Measurements from ENCODE around the gene PRF1. TPM values are rescaled to one million over a fixed set of nuclear protein-coding genes. Genes with fewer than 3 reads are reported as not detected.

Gene PRF1
- total RNA-seq, 1 donor from 2014 or later = not detected

- Mint-ChIP-seq H3K9me3 (ENCODE audit: low read depth) (no peaks in the 10 kb centered on the region), H3K36me3 (ENCODE audit: low read depth) (no peaks in the 10 kb centered on the region), H3K27me3 (ENCODE audit: low read depth) (peaks cover 10% of the 10 kb centered on the region), H3K27ac (ENCODE audit: unreplicated experiment) (no peak overlapping the region), H3K4me1 (ENCODE audit: low read depth) (peaks cover 20% of the 10 kb centered on the region), H3K4me3 (ENCODE audit: unreplicated experiment) (no peak overlapping the region)
- TF ChIP-seq CTCF (IDR thresholded peaks at IDR 0.05) = no peak
- DNase-seq (ENCODE audit: low spot score) = no peak
Observed at GRCh38 chr10:70587045-70587658, 15.4 kb downstream of the PRF1 start.

- no peak for DNase-seq (ENCODE audit: low spot score)
- H3K9me3 Mint-ChIP-seq (ENCODE audit: low read depth) = no peaks in the 10 kb centered on the region
- TF ChIP-seq CTCF (IDR thresholded peaks at IDR 0.05) = no peak
- peaks cover 10% of the 10 kb centered on the region for H3K27me3 Mint-ChIP-seq (ENCODE audit: low read depth)
- H3K36me3 Mint-ChIP-seq (ENCODE audit: low read depth) = no peaks in the 10 kb centered on the region
- H3K4me3 Mint-ChIP-seq (ENCODE audit: unreplicated experiment) = no peak overlapping the region
- peaks cover 20% of the 10 kb centered on the region for H3K4me1 Mint-ChIP-seq (ENCODE audit: low read depth)
- H3K27ac Mint-ChIP-seq (ENCODE audit: unreplicated experiment) = no peak overlapping the region
Observed at GRCh38 chr10:70586348-70586930, 16.1 kb downstream of the PRF1 start.

- no peaks in the 10 kb centered on the region for H3K9me3 Mint-ChIP-seq (ENCODE audit: low read depth)
- no peak overlapping the region for H3K27ac Mint-ChIP-seq (ENCODE audit: unreplicated experiment)
- H3K4me1 Mint-ChIP-seq (ENCODE audit: low read depth) = peaks cover 20% of the 10 kb centered on the region
- TF ChIP-seq CTCF (IDR thresholded peaks at IDR 0.05) = no peak
- H3K36me3 Mint-ChIP-seq (ENCODE audit: low read depth) = no peaks in the 10 kb centered on the region
- no peak for DNase-seq (ENCODE audit: low spot score)
- peaks cover 4% of the 10 kb centered on the region for H3K27me3 Mint-ChIP-seq (ENCODE audit: low read depth)
- no peak overlapping the region for H3K4me3 Mint-ChIP-seq (ENCODE audit: unreplicated experiment)
Observed at GRCh38 chr10:70585578-70586169, 16.9 kb downstream of the PRF1 start.

- Mint-ChIP-seq H3K9me3 (ENCODE audit: low read depth) (no peaks in the 10 kb centered on the region), H3K27me3 (ENCODE audit: low read depth) (peaks cover 4% of the 10 kb centered on the region), H3K36me3 (ENCODE audit: low read depth) (no peaks in the 10 kb centered on the region), H3K4me3 (ENCODE audit: unreplicated experiment) (no peak overlapping the region), H3K27ac (ENCODE audit: unreplicated experiment) (peak overlapping the region; percentile 45), H3K4me1 (ENCODE audit: low read depth) (peaks cover 20% of the 10 kb centered on the region)
- TF ChIP-seq CTCF (IDR thresholded peaks at IDR 0.05) = no peak
- no peak for DNase-seq (ENCODE audit: low spot score)
Observed at GRCh38 chr10:70584909-70585544, 17.5 kb downstream of the PRF1 start.

- Mint-ChIP-seq H3K9me3 (ENCODE audit: low read depth) (no peaks in the 10 kb centered on the region), H3K36me3 (ENCODE audit: low read depth) (no peaks in the 10 kb centered on the region), H3K4me1 (ENCODE audit: low read depth) (peaks cover 20% of the 10 kb centered on the region), H3K4me3 (ENCODE audit: unreplicated experiment) (no peak overlapping the region), H3K27me3 (ENCODE audit: low read depth) (peaks cover 4% of the 10 kb centered on the region), H3K27ac (ENCODE audit: unreplicated experiment) (no peak overlapping the region)
- no peak for TF ChIP-seq CTCF (IDR thresholded peaks at IDR 0.05)
- no peak for DNase-seq (ENCODE audit: low spot score)
Observed at GRCh38 chr10:70584366-70584765, 18.2 kb downstream of the PRF1 start.

Measured in chondrocyte (in vitro differentiated cells).